ENCODE results near the gene ITPA.

ITPA gene

GRCh38 chr20:3209257-3209945, at the start of gene ITPA:
TSS of gene ITPA (plus strand) at chr20:3209498. CDS start at chr20:3209552, 54 bp downstream.
- no peak for DNase-seq (ENCODE audit: insufficient read length, low spot score)
- TF ChIP-seq, protein P1, sequence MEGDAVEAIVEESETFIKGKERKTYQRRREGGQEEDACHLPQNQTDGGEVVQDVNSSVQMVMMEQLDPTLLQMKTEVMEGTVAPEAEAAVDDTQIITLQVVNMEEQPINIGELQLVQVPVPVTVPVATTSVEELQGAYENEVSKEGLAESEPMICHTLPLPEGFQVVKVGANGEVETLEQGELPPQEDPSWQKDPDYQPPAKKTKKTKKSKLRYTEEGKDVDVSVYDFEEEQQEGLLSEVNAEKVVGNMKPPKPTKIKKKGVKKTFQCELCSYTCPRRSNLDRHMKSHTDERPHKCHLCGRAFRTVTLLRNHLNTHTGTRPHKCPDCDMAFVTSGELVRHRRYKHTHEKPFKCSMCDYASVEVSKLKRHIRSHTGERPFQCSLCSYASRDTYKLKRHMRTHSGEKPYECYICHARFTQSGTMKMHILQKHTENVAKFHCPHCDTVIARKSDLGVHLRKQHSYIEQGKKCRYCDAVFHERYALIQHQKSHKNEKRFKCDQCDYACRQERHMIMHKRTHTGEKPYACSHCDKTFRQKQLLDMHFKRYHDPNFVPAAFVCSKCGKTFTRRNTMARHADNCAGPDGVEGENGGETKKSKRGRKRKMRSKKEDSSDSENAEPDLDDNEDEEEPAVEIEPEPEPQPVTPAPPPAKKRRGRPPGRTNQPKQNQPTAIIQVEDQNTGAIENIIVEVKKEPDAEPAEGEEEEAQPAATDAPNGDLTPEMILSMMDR (IDR thresholded peaks at IDR 0.05; ENCODE audit: insufficient read depth, missing control alignments) = no peak
- no peak for FAIRE-seq

DNA sequence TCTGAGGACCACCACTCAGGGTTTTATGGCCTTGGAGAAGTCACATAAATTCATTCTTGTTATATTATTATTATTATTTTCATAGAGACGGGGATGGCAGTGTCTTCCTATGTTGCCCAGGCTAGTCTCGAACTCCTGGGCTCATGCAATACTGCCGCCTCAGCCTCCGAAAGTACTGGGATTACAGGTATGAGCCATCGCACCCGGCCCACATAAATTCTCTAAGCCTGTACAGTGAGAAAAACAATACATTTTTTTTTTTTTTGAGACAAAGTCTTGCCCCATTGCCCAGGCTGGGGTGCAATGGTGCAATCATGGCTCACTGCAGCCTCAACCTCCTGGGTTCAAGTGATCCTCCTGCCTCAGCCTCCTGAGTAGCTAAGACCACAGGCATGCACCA, 48.9 kb upstream of the ITPA start:
- FAIRE-seq (no peak), DNase-seq (ENCODE audit: insufficient read length, low spot score) (no peak)
- TF ChIP-seq, protein P1 (IDR thresholded peaks at IDR 0.05; ENCODE audit: insufficient read depth, missing control alignments) = no peak

GRCh38 chr20:3161316-3162079, 47.8 kb upstream of the ITPA start:
- TF ChIP-seq, protein P1 (IDR thresholded peaks at IDR 0.05; ENCODE audit: insufficient read depth, missing control alignments) = no peak
- DNase-seq (ENCODE audit: insufficient read length, low spot score) (no peak), FAIRE-seq (no peak)

DNA sequence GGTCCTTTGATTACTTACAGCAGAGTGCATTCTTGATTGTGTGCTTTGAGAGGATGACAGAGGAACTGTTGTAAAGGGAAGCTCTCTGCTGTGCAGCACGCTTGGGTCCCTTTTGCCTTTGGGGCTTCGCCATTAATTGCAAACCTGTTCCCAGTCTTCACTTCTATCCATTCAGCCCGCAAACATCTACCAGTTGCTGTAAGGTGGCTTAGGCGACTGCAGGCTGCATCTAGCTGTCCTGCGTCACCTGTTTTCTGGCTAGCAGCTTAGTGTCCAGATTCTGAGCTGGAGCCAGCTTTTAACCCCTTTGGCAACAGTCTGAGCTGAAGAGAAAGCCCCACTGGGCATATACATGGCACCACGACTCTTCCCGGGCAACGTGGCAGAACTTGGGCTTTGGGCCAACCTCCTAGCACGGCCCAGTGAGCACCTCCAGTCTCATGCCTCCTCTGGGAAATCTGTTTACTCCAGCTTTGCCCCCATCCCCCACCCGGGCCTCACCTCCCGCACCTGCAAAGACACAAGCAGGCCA, 47.2 kb upstream of the ITPA start:
- FAIRE-seq (no peak), DNase-seq (ENCODE audit: insufficient read length, low spot score) (no peak)
- TF ChIP-seq, protein P1 (IDR thresholded peaks at IDR 0.05; ENCODE audit: insufficient read depth, missing control alignments) = no peak

GRCh38 chr20:3163099-3164042, 45.9 kb upstream of the ITPA start:
- TF ChIP-seq, protein P1 (IDR thresholded peaks at IDR 0.05; ENCODE audit: insufficient read depth, missing control alignments) = no peak
- no peak for FAIRE-seq
- DNase-seq (ENCODE audit: insufficient read length, low spot score) = no peak

DNA sequence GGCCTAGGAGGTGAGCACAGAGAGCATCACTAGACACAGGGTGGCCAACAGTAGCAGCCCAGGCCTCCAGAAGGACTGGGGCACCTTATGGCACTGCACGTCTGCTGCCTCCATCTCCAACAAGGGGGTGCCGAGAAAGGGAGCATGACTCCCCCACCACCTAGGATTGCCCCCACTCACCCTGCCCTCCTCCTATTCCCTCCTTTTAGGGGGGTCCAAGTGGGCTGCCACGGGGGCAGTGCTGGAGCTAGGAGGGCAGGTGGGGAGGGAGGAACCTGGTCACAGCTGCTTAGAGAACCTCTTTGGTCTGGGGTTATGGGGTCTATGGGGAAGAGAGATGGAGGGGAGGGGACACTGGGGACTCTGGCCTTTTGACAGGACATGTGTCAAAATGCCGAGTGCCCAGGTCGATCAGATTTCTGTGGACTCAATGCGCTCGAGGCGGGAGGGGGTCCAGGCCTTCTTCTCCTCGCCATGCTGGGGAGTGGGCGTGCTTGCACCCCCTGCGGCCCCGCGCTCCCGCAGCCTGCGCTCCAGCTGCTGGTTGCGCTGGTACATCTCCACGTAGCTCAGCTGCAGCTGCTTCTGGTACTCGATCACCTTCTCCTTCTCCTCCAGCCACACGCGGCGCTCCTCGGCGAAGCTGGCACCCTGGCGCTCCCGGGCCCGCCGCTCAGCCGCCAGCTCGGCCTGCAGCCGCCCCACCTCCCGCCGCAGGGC, 45.1 kb upstream of the ITPA start:
- TF ChIP-seq, protein P1 (IDR thresholded peaks at IDR 0.05; ENCODE audit: insufficient read depth, missing control alignments) = no peak
- FAIRE-seq = no peak

More for the DNA sequence above, 45.1 kb upstream of the ITPA start:
- DNase-seq (ENCODE audit: insufficient read length, low spot score) = no peak
